Stimulated activated CD4-positive, alpha-beta T cell treated with anti-CD3 and anti-CD28 coated beads, Interleukin-15, amount 100 ng/mL, for 48 hours (primary cell): ENCODE results near the gene PTPN9.

ENCODE experiments used
- DNase-seq, 2 donors: peaks; one replicate each; pipeline ENCODE4 v3.0.0-alpha.2; 2020; ENCODE audit warnings: low read depth in 2 of 2

PTPN9 gene

GRCh38 chr15:75425966-75426500 is 153.1 kb downstream of the PTPN9 start:
- no peak for DNase-seq

GRCh38 chr15:75422554-75422953 is 156.6 kb downstream of the PTPN9 start:
- DNase-seq, result no peak

- no peak for DNase-seq
These were observed 158.4 kb downstream of the PTPN9 start for GRCh38 chr15:75420698-75421097.

- DNase-seq, result no peak
These were observed 162.5 kb downstream of the PTPN9 start for GRCh38 chr15:75416584-75416983.
